HG03469 (cell line): ENCODE data around the gene MRPL33.
A peak's percentile ranks its signal among the peaks of the same experiment; 100 is the strongest.

ENCODE experiments used
- ATAC-seq: cut with Tn5 transposase; IDR thresholded peaks from one replicate; pipeline ENCODE4 v1.9.1; 2021; ENCODE audit warnings: mild to moderate bottlenecking, moderate library complexity, moderate number of reproducible peaks; ENCODE audit not compliant: unreplicated experiment

Gene MRPL33

GRCh38 chr2:27771548-27772335, at the start of gene MRPL33:
Gene MRPL33, plus strand, starts transcription at chr2:27771719. Its CDS starts 59 bp downstream, at chr2:27771778.
- peak; percentile 84 for ATAC-seq

- ATAC-seq: no peak
These were observed 49.5 kb upstream of the MRPL33 start for GRCh38 chr2:27721884-27722485.

- no peak for ATAC-seq
These were observed 48.0 kb upstream of the MRPL33 start for GRCh38 chr2:27723372-27724144.

GRCh38 chr2:27724191-27724590, 47.3 kb upstream of the MRPL33 start:
- ATAC-seq: no peak

- no peak for ATAC-seq
These were observed 46.4 kb upstream of the MRPL33 start for GRCh38 chr2:27724905-27725701.

- no peak for ATAC-seq
These were observed 44.3 kb upstream of the MRPL33 start for GRCh38 chr2:27727257-27727656.

- no peak for ATAC-seq
These were observed 43.2 kb upstream of the MRPL33 start for GRCh38 chr2:27728081-27728858.

GRCh38 chr2:27729198-27729597, 42.3 kb upstream of the MRPL33 start:
- ATAC-seq: no peak

- no peak for ATAC-seq
These were observed 41.9 kb upstream of the MRPL33 start for GRCh38 chr2:27729614-27730013.

GRCh38 chr2:27730261-27730662, 41.3 kb upstream of the MRPL33 start:
- no peak for ATAC-seq

GRCh38 chr2:27730980-27731691, 40.4 kb upstream of the MRPL33 start:
- ATAC-seq: no peak

GRCh38 chr2:27734305-27734704, 37.2 kb upstream of the MRPL33 start:
- no peak for ATAC-seq

GRCh38 chr2:27735263-27735904, 36.1 kb upstream of the MRPL33 start:
- no peak for ATAC-seq

GRCh38 chr2:27736031-27736889, 35.3 kb upstream of the MRPL33 start:
- ATAC-seq: no peak

GRCh38 chr2:27736890-27737204, 34.7 kb upstream of the MRPL33 start:
- ATAC-seq: no peak

GRCh38 chr2:27737676-27738348, 33.7 kb upstream of the MRPL33 start:
- no peak for ATAC-seq

- no peak for ATAC-seq
These were observed 33.0 kb upstream of the MRPL33 start for GRCh38 chr2:27738349-27739057.
